HG03045 (cell line): ENCODE data around the gene RASA3.

Source experiments
- ATAC-seq: cut with Tn5 transposase; IDR thresholded peaks from one replicate; pipeline ENCODE4 v1.9.1; 2021; ENCODE audit warnings: mild to moderate bottlenecking, moderate library complexity; ENCODE audit not compliant: unreplicated experiment

Gene RASA3

DNA sequence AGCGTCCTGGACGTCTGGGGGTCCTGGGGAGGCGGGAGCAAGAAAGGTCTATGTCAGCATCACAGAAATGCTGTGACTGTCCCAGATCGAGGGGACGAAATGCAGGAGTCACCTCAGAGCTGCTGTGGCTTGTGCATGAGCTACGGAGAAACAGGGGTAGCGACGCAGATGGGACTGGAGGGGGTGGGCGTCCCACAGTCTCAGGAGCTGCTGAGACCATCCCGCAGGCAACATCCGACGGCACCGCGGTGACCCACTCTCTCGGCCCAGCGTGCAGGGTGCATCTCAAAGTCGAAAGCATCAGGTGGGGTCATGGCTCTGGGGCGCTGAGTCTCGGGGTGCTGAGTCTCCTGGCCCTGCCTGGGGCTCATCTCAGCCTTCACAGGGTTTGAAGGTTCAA lies 121.2 kb downstream of the RASA3 start:
- no peak for ATAC-seq

DNA sequence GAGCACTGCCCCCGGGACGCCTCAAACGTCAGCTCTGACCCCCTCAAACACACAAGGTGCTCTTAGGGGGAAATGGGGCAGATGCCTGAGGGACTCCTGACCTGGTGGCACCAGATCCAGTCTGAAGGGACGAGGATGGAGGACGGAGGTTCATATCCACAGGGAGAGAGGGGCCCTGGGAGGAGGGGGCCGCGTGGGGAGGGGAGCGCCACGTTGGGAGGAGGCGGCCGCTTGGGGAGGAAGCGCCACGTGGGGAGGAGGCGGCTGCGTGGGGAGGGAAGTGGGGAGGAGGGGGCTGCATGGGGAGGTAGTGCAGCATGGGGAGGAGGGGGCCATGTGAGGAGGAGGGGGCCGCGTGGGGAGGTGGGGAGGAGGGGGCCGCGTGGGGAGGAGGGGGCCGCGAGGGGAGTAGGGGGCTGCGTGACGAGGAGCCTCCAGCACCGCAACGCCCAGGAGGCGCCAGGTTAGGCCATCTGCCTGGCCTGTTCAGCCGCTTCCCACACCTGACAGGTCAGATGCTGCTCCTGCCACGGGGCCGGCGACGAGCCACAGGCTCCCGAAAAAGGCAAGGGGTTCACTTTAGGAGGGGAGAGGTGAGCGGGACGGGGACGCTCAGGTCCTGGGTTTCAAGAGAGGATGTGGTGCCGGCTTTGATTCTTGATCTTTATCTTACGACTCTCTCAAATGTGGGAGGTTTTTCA lies 121.9 kb downstream of the RASA3 start:
- no peak for ATAC-seq

DNA sequence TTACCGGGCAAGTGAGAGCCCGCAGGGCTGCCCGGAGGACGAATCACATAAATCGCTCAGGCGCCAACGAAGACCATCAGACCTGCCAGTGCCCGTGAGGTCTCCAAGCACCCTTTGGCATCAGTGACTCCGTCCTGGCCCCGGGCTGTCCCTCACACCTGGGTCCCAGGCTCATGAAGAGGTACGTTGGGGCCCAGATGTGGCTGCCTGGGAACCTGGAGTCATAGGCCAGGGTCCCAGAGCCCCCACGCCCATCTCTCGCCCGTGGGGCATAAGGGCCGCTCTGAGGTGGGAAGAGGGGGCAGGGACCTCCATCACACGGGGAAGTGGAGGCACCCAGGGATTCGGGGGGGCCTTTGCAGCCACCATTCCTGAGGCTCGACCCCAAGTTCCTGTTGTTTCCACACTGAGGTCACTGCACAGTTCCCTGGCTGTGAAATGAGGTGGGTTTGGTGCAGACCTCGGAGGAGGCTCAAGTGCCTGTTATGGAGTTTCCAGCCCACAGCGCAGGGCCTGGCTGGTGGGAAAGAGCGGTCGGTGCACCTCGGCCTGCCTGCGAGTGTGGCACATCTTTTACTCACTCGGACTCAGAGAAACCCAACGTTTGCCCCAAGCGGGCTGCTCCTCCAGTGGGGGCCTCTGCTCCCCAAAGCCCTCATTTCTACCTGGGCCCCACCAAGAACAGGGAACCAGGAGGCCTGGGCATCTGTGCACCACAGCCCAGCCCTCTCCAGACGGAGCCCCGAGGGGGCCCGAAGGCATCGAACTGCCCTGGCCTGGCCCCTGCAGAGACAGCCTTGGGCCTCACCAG lies 122.6 kb downstream of the RASA3 start:
- no peak for ATAC-seq

DNA sequence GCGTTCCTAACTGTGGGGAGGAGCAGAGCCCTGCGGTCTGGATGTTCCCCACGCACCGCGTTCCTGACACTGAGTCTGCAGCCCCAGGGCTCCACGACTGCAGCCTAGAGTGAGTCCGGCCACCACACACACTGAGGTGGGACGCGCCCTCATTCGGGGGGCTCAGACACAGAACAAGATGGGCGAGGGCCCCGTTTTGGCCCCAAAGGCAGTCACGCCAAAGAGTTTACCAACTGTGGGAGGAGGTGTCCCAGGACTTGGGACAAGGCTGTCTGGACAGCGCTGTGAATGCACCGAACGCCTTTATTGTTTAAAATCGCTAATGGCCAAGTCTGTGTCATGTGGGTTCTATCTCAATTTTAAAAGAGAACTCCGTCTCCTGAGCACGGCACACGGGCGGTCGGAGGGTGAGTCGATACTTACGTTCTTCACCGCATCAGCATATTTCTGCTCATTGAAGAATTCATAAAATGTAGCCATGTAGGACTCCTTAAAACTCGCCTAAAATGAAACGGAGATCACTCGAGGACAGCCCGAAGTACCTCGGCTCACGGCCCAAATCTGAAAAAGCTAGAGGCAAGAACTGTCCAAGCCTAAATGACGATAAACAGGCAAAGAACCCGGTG lies 123.3 kb downstream of the RASA3 start:
- no peak for ATAC-seq

DNA sequence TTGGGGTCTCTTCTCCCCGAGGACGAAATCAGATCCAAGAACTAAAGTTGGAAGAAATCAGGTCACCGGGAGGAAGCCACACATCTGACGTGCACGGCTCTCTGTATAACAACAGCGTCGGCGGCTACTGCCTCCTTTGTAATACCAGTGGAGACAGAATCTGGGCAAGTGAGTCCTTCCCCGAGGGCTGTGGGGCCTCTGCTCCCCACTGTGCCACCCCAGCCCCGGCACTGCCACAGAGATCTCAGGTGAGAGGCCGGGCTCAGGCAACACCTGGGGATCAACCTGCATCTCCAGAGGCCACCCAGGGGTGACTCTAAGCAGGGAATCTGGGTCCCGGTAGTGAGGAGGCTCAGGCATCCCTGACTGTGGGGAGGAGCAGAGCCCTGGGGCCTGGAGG lies 124.9 kb downstream of the RASA3 start:
- ATAC-seq, result no peak

DNA sequence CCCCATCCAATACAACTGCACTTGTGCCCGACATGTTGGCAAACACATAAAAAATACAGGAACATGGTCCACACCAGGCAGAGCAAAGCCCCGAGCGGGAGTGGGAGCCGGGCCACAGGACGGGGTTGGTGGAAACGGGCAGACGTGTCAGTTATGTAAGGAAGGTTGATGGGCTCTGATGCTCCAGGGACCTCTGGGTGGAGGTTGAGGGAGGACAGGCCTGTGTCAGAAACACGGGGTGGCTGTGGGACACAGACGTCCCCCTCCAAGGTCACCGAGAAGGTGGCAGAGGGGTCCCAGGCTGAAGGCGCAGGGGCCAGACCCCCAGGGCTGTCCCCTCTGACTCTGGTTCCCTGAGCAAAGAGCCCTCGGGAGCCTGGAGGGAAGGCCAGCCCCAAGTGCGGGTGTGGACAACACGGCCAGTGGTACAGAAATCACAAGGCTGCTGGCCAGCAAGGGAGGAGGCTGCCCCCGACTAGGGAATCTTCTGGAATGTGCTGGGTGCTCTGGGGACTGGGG lies 127.2 kb downstream of the RASA3 start:
- ATAC-seq, result no peak

DNA sequence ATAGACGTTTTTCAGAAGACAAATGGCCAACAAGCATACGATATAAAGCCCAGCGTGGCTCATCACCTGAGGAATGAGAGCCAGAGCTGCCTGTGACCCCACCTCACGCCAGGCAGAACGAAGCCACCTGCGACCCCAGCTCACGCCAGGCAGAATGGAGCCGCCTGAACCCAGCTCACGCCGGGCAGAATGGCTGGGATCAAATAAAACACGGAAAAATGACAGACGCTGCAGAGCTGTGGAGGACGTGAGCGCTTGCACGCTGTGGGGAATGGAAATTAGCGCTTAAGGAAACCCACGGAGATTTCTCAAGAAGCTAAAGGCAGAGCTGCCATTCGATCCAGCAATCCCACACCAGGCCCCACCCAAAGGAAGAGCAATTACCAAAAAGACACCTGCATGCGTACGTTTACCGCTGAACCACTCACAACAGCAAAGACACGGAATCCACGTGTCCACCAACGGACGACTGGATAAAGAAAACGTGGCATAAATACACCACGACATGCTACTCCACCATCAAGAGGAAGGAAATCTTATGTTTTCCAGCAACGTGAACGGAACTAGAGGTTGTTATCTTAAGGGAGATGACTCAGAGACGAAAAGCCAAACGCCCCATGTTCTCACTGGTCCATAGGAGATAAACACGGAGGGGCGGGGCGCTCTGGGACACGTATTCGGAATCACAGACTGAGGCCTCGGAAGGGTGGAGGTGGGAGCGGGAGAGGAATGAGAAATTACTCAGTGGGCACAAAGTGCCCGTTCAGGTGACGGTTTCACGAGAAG lies 127.8 kb downstream of the RASA3 start:
- ATAC-seq, result no peak

DNA sequence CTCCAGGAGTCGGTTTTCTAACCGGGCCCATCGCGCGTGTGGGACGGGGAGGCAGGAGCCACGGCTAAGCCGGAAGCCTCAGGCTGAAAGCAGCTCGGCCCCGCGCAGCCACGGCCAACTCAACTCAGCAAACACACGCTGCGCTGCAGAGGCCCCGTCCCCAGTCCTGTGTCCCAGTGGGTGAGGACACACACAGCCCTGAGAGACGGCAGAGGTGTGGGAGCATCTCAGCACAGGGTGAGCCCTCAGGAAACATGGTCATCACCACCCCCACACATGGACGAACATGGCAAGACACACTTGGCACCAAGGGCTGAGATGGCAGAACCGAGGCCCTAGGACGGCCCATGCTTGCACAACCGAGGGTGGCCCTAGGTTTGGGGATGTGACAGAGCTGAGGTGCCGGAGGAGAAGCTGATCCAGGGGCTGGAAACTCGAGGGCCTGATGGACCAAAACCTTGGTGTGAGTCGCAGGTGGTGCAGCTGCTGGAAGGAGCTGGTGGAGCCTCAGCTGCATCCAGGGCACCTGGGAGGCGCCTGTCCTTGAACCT lies 129.6 kb downstream of the RASA3 start:
- no peak for ATAC-seq

DNA sequence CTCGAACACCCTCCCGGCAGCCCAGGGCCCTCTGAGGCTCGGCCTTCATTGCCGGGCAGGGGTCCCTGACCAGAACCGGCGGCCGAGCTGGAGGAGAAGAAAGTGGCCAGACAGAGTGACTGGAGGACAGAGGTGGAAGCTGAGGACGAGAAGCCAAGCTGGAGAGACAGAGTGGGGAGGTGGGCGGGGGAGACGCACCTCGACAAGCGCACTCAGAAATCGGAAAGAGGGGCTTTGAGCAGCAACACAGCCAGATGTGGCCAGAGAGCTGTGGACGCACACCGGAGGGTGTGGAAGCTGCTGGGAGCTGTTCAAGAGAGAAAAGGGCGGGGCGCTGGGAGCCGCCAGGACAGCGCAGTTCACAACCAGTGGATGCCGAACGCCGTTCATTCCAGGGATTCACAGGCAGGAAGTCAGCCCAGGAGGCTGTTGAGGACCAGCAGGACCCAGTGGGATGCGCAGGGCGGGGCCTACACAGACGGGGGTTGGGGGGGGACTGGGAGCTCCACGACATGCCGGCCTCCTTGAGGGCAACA lies 130.3 kb downstream of the RASA3 start:
- no peak for ATAC-seq

DNA sequence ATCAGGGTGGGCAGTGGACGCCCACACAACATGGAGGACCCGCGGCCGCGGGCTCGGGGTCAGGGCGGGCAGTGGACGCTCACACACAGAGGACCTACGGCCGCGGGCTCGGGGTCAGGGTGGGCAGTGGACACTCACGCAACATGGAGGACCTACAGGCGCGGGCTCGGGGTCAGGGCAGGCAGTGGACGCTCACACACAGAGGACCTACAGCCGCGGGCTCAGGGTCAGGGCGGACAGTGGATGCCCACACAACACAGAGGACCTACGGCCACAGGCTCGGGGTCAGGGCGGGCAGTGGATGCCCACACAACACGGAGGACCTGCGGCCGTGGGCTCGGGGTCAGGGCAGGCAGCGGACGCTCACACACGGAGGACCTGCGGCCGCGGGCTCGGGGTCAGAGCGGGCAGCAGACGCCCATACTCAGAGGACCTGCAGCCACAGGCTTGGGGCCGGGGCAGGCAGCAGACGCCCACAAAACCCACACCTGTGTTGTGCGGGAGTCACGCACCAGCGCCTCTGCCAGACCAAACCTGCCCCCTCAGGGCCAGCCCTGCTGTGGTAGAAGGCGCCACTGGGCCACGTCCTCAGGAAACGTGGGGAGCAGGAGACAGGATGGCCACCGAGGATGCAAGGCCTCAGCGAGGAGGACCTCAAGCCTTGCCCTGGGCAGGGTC lies 131.0 kb downstream of the RASA3 start:
- ATAC-seq, result no peak

DNA sequence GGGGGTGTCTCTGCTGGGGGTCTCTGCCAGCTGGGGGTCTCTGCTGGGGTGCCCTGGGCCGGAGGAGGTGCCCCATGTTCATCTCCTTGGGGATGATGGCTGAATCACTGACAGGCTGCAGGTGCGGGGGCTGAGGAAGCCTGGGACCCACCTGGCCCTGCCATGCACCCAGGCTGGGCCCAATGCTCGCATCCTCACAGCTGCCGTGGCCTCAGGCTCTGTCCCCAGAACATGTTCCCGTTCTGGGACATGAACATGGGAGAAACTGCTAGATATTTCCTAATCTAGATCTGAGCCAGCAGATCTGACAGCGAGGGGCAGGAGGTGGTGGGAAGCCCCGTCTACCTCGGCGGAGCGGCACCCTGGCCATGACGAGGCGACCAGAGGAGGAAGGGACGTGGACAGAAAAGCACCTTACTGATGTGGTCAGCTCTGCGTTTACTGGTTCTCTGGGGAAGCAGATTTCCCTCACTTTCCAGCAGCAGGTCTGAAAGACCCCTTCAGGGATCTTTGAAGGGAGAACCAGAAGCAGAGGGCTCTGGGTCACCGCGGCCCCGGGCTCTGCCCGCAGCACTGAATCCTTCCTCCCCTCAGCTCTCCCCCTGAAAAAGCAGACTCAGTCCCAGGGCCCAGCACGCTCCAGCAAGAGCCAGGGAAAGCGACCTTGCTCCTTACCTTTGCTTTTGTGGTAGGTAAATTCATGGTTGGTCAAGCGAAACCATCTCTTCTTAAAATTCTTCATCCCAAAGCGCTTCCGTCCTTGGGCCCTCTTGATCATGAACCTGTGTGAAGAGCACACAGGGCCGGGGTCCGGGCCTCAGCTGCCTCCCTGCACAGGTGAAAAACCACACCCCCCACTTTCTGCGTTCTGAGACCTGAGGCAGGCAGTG lies 132.0 kb downstream of the RASA3 start:
- no peak for ATAC-seq

DNA sequence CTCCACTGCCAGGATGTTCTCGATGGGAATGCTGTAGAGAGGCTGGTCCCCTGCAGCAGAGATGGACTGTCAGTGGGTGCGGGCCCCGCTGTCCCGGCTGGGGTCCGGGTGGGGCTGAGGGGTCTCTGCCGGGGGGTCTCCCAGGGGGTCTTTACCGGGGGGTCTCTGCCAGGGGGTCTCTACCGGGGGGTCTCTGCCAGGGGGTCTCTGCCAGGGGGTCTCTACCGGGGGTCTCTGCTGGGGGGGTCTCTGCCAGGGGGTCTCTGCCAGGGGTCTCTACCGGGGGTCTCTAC lies 132.9 kb downstream of the RASA3 start:
- no peak for ATAC-seq

DNA sequence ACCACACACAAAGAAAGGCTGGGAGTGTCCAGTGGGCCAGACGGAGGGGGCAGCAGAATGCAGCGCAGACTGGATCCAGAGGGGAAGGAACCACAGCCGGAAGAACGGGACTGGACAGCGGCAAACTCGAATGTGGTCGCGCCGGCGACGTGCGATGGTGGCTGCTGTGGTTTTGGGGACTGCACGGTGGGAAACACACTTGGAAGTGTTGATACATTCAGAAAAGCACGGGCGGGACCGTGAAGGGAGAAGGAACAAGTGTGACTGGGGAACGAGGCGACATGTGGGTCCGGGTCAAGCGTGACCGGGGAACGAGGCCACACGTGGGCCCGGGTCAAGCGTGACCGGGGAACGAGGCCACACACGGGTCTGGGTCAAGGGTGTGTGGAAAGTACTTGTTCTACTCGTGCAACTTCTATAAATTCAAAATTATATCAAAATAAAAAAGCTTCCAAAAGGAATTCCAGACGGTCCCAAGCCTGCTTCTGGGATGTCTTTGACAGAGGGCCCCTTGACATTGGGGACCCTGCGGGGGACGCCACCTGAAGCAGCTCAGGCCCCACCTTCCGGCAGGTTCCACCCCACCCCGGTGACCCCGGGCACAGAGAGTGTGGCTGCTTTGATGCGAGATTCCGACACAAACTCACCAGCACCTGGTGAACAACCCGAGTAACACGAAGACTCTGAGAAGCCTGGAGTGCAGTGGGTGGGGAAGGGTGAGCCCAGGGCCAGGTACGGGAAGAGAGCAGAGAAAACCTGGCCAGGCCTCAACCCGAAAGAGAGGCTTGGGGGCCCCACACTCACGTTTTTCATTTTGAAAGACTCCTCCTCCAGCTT lies 133.4 kb downstream of the RASA3 start:
- ATAC-seq, result no peak

DNA sequence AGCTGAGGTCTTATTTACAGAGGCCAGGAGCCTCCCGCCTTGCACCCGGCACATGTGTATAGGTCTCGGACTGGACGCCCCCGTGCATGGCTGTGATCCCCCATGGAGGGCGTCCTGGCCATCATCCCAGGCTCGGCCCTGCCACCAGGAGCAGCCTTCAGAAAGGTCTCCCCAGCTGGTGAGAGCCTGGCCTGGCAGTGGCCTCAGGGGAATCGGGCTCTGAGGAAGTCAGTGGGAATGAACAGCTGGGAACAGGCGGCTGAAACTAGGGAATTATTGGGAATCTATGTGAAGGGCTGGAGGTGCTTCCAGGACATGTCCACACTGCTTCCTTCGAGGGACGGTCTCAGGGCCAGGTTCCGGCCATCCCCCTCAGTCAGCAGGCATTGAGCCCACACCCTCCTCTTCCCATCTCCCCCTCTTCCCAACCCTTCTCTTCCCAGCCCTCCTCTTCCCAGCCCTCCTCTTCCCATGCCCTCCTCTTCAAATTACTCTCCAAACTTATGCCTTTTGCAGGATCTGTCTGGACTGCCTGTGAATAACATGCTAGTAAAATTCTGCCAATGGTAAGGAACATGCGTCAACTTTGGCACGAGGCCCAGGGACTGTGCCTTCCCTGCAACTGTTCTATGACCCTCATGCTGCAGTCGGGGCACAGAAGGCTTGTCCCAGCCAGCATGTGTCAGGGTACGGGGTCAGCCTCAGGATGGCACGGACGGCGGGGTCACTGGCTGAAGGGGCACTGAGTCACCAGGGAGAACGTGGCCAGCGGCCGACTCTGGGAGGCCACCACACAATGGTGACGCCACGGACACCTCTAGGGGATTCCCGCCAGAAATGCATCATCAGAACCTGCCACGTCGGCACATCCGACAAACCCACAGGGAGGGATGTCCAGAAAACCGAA lies 134.3 kb downstream of the RASA3 start:
- no peak for ATAC-seq

DNA sequence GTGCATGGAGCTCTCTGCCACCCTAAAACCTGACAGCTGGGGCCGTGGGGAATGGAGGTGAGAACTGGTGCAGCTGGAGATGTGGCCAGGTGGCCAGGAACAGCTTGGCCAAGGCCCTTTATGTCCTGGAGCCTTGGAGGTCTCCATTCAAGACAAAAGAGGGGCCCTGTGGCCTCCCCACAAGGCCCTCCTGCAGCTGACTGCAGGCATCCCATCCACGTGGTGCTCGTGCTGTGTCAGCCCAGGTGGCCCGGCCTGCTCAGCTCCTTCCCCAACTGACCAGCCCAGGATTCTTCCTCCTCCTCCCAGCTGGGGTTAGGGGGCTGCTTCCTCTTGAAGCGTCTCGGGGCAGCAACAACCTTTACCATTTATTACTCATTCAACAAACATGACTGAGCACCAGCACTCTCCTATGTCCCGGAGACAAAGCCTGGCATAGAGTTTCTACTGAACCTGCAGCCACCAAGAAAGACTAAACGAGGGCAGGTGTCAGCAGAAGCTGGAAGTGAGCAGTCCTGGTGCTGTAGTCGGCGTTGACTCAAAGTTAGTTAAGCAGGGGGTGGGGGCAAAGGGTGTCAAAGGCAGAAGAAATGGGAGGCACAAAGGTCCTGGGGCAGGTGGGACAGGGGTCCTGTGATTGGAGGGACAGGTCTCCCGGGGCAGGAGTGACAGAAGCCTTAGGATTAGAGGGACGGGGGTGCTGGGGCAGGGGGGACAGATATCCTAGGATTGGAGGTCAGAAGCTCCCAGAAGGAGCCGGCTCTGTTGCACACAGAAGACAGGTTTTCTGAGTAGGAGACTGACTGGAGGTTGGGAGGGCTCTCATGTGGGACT lies 135.3 kb downstream of the RASA3 start:
- no peak for ATAC-seq
